KOPT-K1 (cell line): ENCODE measurements around the gene CERT1.
A peak's percentile ranks its signal among the peaks of the same experiment; 100 is the strongest.

Source experiments
- H3K27ac ChIP-seq: fragments of 200-600 bp; sonication (generic); 2 replicates; pipeline ENCODE4 v1.5.1; 2016; ENCODE audit warnings: antibody characterized with exemption, mild to moderate bottlenecking, low read depth, low read length; ENCODE audit not compliant: poor library complexity, severe bottlenecking
- H3K36me3 ChIP-seq: fragments of 200-600 bp; sonication (generic); 2 replicates; pipeline ENCODE4 v1.5.1; 2017; ENCODE audit warnings: antibody characterized with exemption, mild to moderate bottlenecking, low read length, moderate library complexity; ENCODE audit not compliant: insufficient read depth
- H3K9me3 ChIP-seq: fragments of 200-600 bp; sonication (generic); 2 replicates; pipeline ENCODE4 v1.5.1; 2017; ENCODE audit warnings: antibody characterized with exemption, low read length, mild to moderate bottlenecking; ENCODE audit not compliant: insufficient read depth, poor library complexity, severe bottlenecking

Gene CERT1

DNA sequence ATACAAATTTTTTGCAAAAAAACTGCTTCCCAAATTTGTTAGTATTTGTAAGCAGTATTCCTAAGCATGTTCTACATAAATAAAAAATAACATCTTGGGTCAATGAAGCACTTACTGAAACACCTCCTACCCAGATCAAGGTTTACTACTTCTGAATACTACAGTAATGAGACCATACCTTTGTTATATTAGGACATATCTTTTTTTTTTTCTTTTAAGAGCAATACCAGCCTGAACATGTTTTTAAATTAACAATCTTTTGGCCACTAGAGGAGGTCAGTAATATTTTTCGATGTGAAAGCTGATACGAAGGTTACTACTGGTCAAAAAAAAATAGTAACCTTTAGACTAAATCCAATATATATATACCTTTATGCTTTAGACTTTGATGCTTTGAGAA is 72.7 kb downstream of the CERT1 start:
- H3K36me3 ChIP-seq = no peaks in the 10 kb centered on the region
- peaks cover 13% of the 10 kb centered on the region for H3K9me3 ChIP-seq
- no peak overlapping the region for H3K27ac ChIP-seq

DNA sequence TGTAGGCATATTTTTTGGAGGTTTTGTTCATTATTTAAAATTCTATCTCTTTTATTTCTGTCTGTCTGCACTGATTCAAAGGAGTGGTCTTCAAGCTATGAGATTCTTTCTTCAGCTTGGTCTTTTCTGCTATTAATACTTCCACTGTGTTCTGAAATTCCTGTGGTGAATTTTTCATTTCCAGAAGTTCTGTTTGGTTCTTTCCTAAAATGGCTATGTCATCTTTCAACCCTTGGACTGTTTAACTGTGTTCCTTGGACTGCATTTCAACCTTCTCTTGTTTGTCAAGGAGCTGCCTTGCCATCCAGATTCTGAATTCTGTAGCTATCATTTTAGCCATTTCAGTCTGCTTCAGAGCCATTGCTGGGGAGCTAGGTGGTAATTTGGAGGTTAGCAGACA is 76.3 kb downstream of the CERT1 start:
- Histone ChIP-seq H3K27ac (no peak overlapping the region), H3K9me3 (no peaks in the 10 kb centered on the region), H3K36me3 (no peaks in the 10 kb centered on the region)

DNA sequence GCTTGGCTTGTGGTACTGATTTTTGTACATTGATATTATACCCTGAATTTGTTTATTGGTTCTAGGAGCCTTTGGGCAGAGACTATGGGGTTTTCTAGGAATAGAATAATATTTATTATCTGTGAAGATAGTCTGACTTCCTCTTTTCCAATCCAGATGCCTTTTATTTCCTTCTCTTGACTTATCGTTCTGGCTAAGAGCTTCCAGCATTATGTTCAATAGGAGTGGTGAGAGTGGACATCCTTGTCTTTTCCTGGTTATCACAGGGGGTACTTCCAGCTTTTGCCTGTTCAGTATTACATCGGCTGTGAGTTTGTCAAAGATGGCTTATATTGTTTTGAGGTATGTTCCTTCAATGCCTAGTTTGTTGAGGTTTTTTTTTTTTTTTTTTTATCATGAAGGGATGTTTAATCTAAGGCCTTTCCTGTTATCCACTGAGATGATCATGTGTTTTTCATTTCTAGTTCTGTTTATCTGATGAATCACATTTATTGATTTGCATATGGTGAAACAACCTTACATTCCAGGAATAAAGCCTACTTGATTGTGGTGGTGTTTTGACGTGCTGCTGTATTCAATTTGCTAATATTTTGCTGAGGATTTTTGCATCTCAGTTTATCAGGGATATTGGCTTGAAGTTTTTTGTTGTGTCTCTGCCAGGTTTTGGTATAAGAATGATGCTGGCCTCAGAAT is 77.5 kb downstream of the CERT1 start:
- H3K36me3 ChIP-seq = no peaks in the 10 kb centered on the region
- no peak overlapping the region for H3K27ac ChIP-seq
- H3K9me3 ChIP-seq = no peaks in the 10 kb centered on the region

DNA sequence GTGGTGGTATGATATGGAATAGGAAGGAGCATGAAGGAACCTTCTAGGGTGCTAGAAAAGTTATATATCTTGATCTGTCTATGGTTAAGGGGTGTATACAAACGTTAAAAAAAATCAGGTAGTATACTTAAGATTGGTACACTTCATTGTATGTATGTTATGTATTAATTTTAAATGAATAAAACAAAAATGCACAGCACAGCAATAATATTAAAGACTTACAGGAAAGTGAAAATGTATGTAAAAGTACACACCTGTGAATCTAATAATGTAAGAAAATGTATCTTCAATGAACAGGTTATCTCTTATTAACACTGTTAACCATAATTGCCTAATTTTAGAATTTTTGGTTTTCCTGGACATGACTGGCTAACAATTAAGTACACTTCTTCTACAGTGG is 97.2 kb downstream of the CERT1 start:
- Histone ChIP-seq H3K36me3 (peaks cover 37% of the 10 kb centered on the region; the same call in 1 of the 2 replicates), H3K9me3 (no peaks in the 10 kb centered on the region), H3K27ac (no peak overlapping the region)

DNA sequence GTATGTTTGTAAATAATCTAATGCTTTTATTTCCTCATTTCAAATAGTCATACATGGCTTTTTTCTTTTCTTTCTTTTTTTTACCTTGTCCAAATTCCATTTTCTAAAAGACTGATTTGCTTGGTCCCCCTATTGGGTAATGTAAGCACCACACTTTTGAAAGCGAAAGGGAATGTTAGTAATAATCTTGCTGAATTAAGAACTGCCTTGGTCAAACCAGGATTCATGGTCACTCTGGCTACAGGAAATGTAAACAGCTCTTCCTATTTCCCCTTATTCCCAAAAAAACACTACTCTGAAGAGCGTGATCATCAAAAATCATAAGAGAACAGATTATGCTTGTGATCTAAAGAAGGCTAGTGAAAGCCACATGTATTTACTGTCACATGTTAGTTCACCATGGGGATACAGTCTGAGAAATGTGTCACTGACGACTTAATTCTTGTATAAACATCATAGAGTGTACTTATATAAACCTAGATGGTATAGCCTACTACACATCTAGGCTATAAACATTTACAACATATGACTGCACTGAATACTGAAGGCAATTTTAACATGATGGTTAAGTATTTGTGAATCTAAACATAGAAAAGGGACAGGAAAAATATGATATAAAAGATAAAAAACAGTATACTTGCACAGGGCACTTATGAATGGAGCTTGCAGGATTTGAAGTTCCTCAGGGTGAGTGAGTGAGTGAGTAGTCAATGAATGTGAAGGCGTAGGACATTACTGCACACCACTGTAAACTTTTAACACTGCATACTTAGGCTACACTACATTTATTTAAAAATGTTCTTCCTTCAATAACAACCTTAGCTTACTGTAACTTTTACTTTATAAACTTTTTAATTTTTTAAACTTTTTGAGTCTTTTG is 99.1 kb downstream of the CERT1 start:
- H3K27ac ChIP-seq = no peak overlapping the region
- H3K9me3 ChIP-seq = no peaks in the 10 kb centered on the region

DNA sequence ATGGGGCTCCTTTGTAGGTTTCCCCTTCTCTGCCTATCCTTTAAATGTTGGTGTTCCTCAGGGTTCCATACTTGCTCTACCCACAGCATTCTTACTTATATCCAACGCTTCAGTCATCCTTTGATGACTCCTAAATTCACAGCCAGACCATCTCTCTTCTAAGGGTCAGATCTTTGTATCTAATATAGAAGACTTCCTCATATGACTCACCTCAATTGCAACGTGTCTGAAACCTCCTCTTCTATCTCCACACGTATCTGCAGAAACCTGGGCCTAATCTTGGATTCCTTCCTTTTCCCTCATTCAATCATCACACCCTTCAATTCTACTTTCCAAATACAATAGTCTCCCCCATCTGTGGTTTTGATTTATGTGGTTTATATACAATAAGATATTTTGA is 106.1 kb downstream of the CERT1 start:
- Histone ChIP-seq H3K9me3 (no peaks in the 10 kb centered on the region), H3K27ac (no peak overlapping the region), H3K36me3 (peaks cover 13% of the 10 kb centered on the region)

More for the DNA sequence above, 99.1 kb downstream of the CERT1 start:
- H3K36me3 ChIP-seq = peaks cover 30% of the 10 kb centered on the region; the same call in 1 of the 2 replicates

DNA sequence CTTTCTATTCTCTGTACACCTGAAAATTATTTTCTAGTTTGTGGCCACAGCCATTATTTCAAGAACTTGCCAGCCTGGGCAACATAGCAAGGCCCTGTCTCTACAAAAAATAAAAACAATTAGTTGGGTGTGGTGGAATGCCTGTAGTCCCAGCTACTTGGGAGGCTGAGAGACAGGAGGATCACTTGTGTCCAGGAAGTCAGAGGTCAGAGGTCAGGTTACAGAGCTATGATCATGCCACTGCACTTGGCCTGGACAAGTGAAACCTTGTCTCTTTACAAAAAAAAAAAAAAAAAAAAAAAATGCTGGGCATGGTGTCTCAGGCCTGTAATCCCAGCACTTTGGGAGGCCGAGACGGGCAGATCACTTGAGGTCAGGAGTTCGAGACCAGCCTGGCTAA is 116.2 kb downstream of the CERT1 start:
- Histone ChIP-seq H3K36me3 (0 out of 2 replicates have a peak, but pooled peaks cover 12% of the 10 kb centered on the region), H3K9me3 (no peaks in the 10 kb centered on the region), H3K27ac (no peak overlapping the region)

DNA sequence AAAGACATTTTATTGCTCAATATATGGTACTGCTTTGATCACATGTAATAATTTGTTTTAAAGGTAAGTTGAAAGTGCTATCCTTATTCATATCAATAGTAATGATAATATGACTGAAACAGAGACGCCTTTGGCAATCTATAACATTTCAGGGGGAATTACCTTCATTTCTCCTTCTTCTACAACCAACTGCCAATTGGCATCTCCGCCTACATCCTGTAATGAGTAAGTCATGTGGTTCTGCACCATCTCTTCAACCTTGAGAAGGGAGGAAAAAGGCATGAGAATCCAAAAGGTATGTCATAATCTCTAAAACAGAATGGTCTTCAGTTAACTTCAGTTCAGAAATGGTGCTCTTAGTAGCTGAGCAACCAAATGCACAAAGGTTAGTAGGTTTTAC is 122.0 kb downstream of the CERT1 start:
- Histone ChIP-seq H3K36me3 (peaks cover 36% of the 10 kb centered on the region), H3K27ac (no peak overlapping the region), H3K9me3 (no peaks in the 10 kb centered on the region)

DNA sequence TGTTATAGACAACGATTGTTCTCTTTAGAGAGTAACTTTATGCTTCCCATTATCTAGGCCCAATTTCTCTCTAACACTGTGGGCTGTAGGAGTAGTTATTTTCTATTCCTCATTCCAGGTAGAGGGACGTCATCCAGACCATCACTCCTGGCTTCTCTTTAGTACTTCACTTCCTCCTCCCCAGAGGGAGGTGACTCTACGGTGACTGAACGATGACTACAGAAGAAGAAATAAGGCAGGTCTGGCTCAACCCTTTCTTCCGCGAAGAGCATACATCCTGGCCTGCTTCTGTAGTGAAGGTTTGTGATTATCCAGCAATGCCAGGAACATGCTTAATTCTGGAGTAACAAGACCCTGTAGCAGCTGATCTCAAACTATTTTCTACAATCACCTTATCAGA is 123.6 kb downstream of the CERT1 start:
- Histone ChIP-seq H3K36me3 (peaks cover 39% of the 10 kb centered on the region), H3K9me3 (no peaks in the 10 kb centered on the region), H3K27ac (no peak overlapping the region)

DNA sequence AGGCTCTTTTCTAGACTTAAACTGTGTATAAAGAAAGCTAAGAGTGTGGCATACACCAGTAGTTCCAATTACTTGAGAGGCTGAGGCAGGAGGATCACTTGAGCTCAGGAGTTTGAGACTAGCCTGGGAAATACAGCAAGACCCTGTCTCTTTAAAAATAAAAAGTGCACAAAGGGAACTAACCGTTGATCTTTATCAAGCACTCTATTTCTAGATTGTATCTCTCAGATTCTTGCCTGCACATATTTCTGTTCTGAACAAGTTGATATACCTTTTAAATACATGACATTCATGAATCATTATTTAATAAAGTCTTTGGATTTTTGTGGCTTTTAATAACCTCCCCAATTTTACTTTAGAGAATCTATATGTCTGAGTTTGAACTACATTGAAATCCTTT is 127.2 kb downstream of the CERT1 start:
- H3K9me3 ChIP-seq = no peaks in the 10 kb centered on the region
- peaks cover 68% of the 10 kb centered on the region for H3K36me3 ChIP-seq
- H3K27ac ChIP-seq = peak overlapping the region; percentile 13

DNA sequence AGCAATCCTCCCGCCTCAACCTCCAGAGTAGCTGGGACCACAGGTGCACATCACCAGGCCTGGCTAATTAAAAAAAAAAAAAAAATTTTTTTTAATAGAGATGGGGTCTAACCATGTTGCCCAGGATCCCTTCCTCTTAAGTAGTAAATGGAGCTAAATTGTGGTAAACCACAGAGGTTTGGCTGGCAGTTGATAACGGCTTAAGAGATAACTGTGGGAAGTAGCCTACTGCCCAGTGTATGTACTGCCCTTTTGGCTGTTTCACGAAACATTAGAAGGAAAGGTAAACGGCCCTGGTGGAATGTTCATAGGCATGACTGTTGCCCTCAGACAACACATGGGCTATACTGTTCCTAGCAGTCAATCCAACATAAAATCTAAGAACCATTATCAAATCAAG is 130.0 kb downstream of the CERT1 start:
- no peak overlapping the region for H3K27ac ChIP-seq
- H3K9me3 ChIP-seq = no peaks in the 10 kb centered on the region
- peaks cover 78% of the 10 kb centered on the region for H3K36me3 ChIP-seq

DNA sequence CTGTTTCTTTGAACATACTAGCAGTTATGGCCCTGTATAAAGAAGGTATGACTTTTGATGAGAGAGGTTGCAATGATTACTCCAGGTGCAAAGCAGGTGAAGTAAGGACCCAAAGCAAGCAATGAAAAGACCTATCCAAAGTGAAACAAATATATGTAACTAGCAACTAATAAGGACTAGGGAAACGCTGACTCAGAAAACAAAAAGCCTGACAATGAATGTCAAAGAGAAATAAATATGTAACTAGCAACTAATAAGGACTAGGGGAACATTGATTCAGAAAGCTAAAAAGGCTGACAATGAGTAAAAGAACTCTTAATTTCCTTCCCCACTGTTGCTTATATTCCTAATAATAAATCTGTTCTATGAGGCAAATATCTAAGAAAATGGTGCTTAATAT is 131.3 kb downstream of the CERT1 start:
- Histone ChIP-seq H3K36me3 (peaks cover 78% of the 10 kb centered on the region), H3K27ac (no peak overlapping the region), H3K9me3 (no peaks in the 10 kb centered on the region)

DNA sequence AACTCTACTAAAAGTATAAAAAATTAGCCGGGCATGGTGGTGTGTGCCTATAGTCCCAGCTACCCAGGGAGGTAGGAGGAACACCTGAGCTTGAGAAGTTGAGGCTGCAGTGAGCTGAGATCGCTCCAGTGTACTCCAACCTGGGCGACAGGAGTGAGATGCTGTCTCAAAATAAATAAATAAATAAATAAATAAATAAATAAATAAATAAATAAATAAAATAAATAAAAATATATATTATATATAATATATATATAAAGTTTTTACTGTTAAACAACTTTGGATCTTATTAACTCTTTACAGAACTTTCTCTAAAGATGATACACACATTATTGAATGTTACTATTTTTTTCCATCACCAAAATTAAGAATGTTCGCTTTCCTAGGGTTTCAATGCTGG is 136.0 kb downstream of the CERT1 start:
- Histone ChIP-seq H3K36me3 (peaks cover 66% of the 10 kb centered on the region), H3K9me3 (no peaks in the 10 kb centered on the region), H3K27ac (no peak overlapping the region)

DNA sequence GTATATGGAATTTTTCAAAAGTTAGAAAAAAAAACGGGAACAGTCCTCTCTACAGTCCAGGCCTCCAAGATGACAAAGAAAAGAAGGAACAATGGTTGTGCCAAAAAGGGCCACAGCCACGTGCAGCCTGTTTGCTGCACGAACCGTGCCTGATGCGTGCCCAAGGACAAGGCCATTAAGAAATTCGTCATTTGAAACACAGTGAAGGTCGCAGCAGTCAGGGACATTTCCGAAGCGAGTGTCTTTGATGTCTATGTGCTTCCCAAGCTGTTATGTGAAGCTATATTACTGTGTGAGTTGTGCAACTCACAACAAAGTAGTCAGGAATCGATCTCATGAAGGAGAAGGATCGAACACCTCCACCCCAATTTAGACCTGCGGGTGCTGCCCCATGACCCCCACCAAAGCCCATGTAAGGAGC is 137.0 kb downstream of the CERT1 start:
- Histone ChIP-seq H3K9me3 (no peaks in the 10 kb centered on the region), H3K36me3 (peaks cover 56% of the 10 kb centered on the region), H3K27ac (no peak overlapping the region)

DNA sequence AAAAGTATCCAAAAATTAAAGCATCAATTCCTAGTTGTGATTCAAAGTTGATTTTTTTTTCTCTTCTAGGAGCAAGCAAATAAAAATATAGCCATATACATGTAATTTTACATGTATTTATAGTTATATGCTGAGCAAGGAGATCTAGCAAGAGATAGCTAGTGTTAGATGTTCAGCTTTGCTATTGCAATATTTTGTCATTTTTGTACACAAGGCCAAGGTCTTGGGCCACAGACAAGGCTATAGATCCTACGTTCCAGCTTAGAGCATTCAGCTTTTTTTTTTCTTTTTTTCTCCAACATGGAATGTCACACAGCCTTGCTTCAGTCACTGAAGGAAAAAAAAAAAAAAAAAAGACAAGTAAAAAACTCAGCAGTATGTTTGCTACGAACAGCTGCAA is 137.6 kb downstream of the CERT1 start:
- H3K36me3 ChIP-seq = peaks cover 51% of the 10 kb centered on the region
- no peak overlapping the region for H3K27ac ChIP-seq
- H3K9me3 ChIP-seq = no peaks in the 10 kb centered on the region
